Mesendoderm (in vitro differentiated cells): ENCODE data around the gene TREML1.

Source experiments
- DNase-seq: peaks from one replicate; pipeline ENCODE4 v3.0.0; 2013
- H2AK5ac ChIP-seq: 2 replicates; pipeline ENCODE4 v1.6.1; 2013; ENCODE audit warnings: low read length, inconsistent platforms
- H2BK120ac ChIP-seq: 2 replicates; pipeline ENCODE4 v1.6.1; 2013; ENCODE audit warnings: low read depth, mild to moderate bottlenecking, low read length, moderate library complexity, mixed read lengths
- H2BK15ac ChIP-seq: replicated peaks from 2 replicates; pipeline ENCODE4 v1.6.1; 2013; ENCODE audit warnings: low read depth, mild to moderate bottlenecking, moderate library complexity
- H2BK5ac ChIP-seq: 2 replicates; pipeline ENCODE4 v1.6.1; 2013; ENCODE audit warnings: low read length, inconsistent platforms
- H3K18ac ChIP-seq: 2 replicates; pipeline ENCODE4 v1.6.1; 2013; ENCODE audit warnings: mild to moderate bottlenecking, low read length, mixed read lengths
- H3K23ac ChIP-seq: one replicate; pipeline ENCODE4 v1.6.1; 2013; ENCODE audit warnings: low read length
- H3K27ac ChIP-seq: 2 replicates; pipeline ENCODE4 v1.5.1; 2013; ENCODE audit warnings: low read depth, mild to moderate bottlenecking, inconsistent platforms, low read length, moderate library complexity
- H3K27me3 ChIP-seq: 2 replicates; pipeline ENCODE4 v1.6.1; 2013; ENCODE audit warnings: low read length, control low read depth, mild to moderate bottlenecking, inconsistent platforms; ENCODE audit not compliant: insufficient read depth, poor library complexity
- H3K36me3 ChIP-seq: 2 replicates; pipeline ENCODE4 v1.6.1; 2013; ENCODE audit warnings: low read length, inconsistent platforms; ENCODE audit not compliant: control insufficient read depth, insufficient read depth
- H3K4ac ChIP-seq: one replicate; pipeline ENCODE4 v1.6.1; 2013; ENCODE audit warnings: low read depth, mild to moderate bottlenecking, low read length, moderate library complexity
- H3K4me1 ChIP-seq: 2 replicates; pipeline ENCODE4 v1.6.1; 2013; ENCODE audit warnings: low read depth, low read length, inconsistent platforms; ENCODE audit not compliant: control insufficient read depth
- H3K4me2 ChIP-seq: 2 replicates; pipeline ENCODE4 v1.6.1; 2013; ENCODE audit warnings: low read length
- H3K4me3 ChIP-seq: 2 replicates; pipeline ENCODE4 v1.5.1; 2013; ENCODE audit warnings: mild to moderate bottlenecking, low read length
- H3K56ac ChIP-seq: one replicate; pipeline ENCODE4 v1.6.1; 2013; ENCODE audit warnings: low read length
- H3K79me1 ChIP-seq: 2 replicates; pipeline ENCODE4 v1.6.1; 2013; ENCODE audit warnings: low read length, inconsistent platforms
- H3K79me2 ChIP-seq: 2 replicates; pipeline ENCODE4 v1.6.1; 2013; ENCODE audit warnings: mild to moderate bottlenecking, low read length; ENCODE audit not compliant: control insufficient read depth, insufficient read depth
- H3K9ac ChIP-seq: 2 replicates; pipeline ENCODE4 v1.6.1; 2013; ENCODE audit warnings: low read length, inconsistent platforms
- H4K5ac ChIP-seq: one replicate; pipeline ENCODE4 v1.6.1; 2013; ENCODE audit warnings: low read length
- H4K8ac ChIP-seq: one replicate; pipeline ENCODE4 v1.6.1; 2013; ENCODE audit warnings: low read depth, mild to moderate bottlenecking, control low read depth, low read length, moderate library complexity
- WGBS: extraction: QIAGEN DNeasy Blood & Tissue Kit; methylation state at CpG from one replicate; pipeline ENCODE4 v1.1.7; 2013; ENCODE audit warnings: low lambda C conversion rate, missing lambda C conversion rate; ENCODE audit not compliant: insufficient coverage; ENCODE audit errors: extremely low coverage; 5-methylcytosine and 5-hydroxymethylcytosine counted together

Gene TREML1

DNA sequence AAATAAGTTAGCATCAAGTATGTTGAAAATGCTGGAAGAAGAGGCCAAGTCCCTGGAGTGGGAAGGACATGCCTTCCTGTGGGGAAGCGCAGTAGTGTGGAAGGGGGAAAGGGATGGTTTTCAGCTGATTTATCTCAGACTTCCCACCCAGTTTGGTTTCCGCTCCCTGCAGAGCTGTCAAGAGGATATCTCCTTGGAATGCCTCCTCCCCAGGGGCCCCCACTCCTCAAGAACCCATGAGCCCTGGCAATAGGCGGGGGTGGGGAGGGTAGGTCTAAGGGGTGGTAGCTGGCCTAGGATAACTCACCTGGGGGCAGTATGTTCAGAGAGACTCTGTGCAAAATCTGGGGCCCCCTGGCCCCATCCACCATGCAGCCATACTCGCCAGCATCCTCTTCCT, 696 bp downstream of the TREML1 start:
- H3K79me2 ChIP-seq: no peaks in the 10 kb centered on the region
- no peak overlapping the region for H3K27ac ChIP-seq
- peaks cover 7% of the 10 kb centered on the region for H3K4me1 ChIP-seq
- no peak overlapping the region for H4K8ac ChIP-seq
- WGBS: no CpG with 5 or more reads among the region's 4 CpGs
- no peaks in the 10 kb centered on the region for H3K27me3 ChIP-seq
- no peak overlapping the region for H3K23ac ChIP-seq
- H2BK5ac ChIP-seq: no peak overlapping the region
- H3K56ac ChIP-seq: no peak overlapping the region
- no peaks in the 10 kb centered on the region for H3K36me3 ChIP-seq
- H3K4me2 ChIP-seq: no peak overlapping the region
- no peak overlapping the region for H3K18ac ChIP-seq
- peak; percentile 75 for DNase-seq
- no peak overlapping the region for H3K9ac ChIP-seq
- H3K79me1 ChIP-seq: no peaks in the 10 kb centered on the region
- no peak overlapping the region for H2AK5ac ChIP-seq
- H3K4ac ChIP-seq: no peak overlapping the region
- no peak overlapping the region for H2BK120ac ChIP-seq
- no peak overlapping the region for H2BK15ac ChIP-seq
- H3K4me3 ChIP-seq: no peak overlapping the region
- no peak overlapping the region for H4K5ac ChIP-seq

DNA sequence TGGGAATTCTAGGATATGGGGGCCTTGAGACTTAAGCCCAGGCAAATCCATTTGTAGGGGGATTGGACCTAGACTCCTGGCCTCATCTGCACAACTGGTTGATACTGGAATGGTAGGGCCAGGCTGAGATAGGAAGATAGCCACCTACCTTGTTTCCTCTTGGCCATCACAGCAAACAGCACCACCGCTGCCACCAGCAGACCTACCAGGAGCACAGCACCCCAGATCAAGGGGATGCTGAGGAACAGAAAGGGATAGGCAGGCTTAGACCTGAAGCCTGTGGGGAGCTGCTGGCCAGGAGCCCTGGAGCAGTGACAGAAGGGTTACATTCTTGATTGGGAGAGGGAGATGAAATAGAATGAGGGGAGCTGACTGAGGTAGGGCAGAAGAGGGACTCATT, 3.5 kb downstream of the TREML1 start:
- Histone ChIP-seq H2BK120ac (no peak overlapping the region), H4K5ac (no peak overlapping the region), H2BK5ac (no peak overlapping the region), H3K4ac (no peak overlapping the region), H3K27me3 (no peaks in the 10 kb centered on the region), H3K36me3 (no peaks in the 10 kb centered on the region), H2BK15ac (no peak overlapping the region), H3K9ac (no peak overlapping the region), H3K18ac (no peak overlapping the region), H4K8ac (no peak overlapping the region), H3K23ac (no peak overlapping the region), H3K4me2 (no peak overlapping the region), H3K79me1 (no peaks in the 10 kb centered on the region), H2AK5ac (no peak overlapping the region), H3K27ac (no peak overlapping the region), H3K79me2 (no peaks in the 10 kb centered on the region), H3K4me3 (no peak overlapping the region), H3K4me1 (peaks cover 7% of the 10 kb centered on the region), H3K56ac (peak overlapping the region; percentile 10)
- DNase-seq: peak; percentile 65
- WGBS: no CpG with 5 or more reads among the region's 1 CpG

DNA sequence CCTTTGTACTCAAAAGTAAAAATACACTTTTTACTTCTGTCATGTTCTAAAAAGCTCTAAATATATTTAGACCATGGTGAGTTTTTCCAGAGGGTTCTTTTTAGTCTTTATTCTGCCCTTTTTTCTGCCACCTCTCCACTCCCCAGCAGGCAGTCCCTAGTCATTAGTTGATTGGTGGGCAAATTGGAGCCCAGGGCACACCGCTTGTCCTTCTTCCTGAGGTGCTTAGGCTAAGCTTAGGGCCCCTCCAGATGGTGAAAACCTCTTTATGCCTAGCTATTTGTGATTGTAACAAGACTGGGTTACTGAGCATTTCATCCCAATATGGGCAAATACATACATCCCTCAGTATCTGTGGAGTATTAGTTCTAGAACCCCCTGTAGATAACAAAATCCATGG, 6.2 kb downstream of the TREML1 start:
- Histone ChIP-seq H3K27ac (no peak overlapping the region), H3K23ac (no peak overlapping the region), H3K4me3 (no peak overlapping the region), H2BK5ac (no peak overlapping the region), H3K18ac (no peak overlapping the region), H3K9ac (no peak overlapping the region), H3K27me3 (no peaks in the 10 kb centered on the region), H3K4me1 (no peaks in the 10 kb centered on the region), H2BK15ac (no peak overlapping the region), H4K5ac (no peak overlapping the region), H2BK120ac (no peak overlapping the region), H3K79me2 (no peaks in the 10 kb centered on the region), H3K79me1 (no peaks in the 10 kb centered on the region), H3K36me3 (no peaks in the 10 kb centered on the region), H3K4me2 (no peak overlapping the region), H3K4ac (no peak overlapping the region), H2AK5ac (no peak overlapping the region), H3K56ac (no peak overlapping the region), H4K8ac (no peak overlapping the region)
- no CpG with 5 or more reads among the region's 1 CpG for WGBS
- no peak for DNase-seq

GRCh38 chr6:41136911-41137310, 17.2 kb downstream of the TREML1 start:
- no peak for DNase-seq
- H2BK15ac ChIP-seq: no peak overlapping the region
- no peak overlapping the region for H2AK5ac ChIP-seq
- no peak overlapping the region for H3K9ac ChIP-seq
- H3K18ac ChIP-seq: no peak overlapping the region
- H3K4ac ChIP-seq: no peak overlapping the region
- no peak overlapping the region for H3K4me2 ChIP-seq
- no peak overlapping the region for H4K5ac ChIP-seq
- no peaks in the 10 kb centered on the region for H3K79me2 ChIP-seq
- no peak overlapping the region for H3K4me3 ChIP-seq
- H4K8ac ChIP-seq: no peak overlapping the region
- no peak overlapping the region for H3K27ac ChIP-seq
- no peak overlapping the region for H3K56ac ChIP-seq
- no peaks in the 10 kb centered on the region for H3K27me3 ChIP-seq
- no peaks in the 10 kb centered on the region for H3K4me1 ChIP-seq
- no peak overlapping the region for H3K23ac ChIP-seq
- no peak overlapping the region for H2BK120ac ChIP-seq
- no peaks in the 10 kb centered on the region for H3K36me3 ChIP-seq
- no peaks in the 10 kb centered on the region for H3K79me1 ChIP-seq
- no peak overlapping the region for H2BK5ac ChIP-seq

DNA sequence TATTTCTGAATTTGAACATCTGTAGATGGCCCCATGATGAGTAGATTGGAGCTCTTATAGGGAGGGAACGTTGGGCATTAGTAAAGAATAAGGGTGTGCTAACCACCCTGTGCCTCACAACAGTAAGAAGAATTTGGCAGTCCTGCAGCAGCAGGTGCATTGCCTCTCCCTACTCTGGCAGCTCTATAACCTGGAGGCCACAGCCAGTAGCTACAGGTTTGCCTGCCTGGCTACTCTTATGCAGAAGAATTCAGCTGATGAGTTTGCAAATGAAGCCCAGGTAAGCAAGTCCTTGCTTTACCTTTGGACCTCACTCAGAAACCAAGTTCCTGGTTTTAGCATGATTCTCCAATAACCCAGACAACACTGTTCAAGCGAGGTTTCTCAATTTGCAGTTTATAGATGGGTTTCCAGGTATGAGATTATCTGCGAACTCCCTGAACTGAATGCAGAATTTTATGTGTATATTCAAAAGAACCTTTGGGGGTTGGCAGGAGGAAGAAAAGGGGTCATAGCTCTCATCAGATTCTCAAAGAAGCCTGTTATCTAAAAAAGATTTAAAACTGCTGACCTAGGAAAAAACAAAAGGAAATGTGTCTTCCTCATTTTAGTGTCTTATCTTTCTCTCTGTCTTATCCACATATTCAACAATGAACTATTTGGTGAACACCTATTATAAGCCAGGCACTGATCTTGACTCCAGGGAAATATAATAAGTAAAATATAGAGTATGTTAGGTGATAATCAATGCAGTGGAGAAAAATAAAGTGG, 18.9 kb downstream of the TREML1 start:
- no peak overlapping the region for H2BK120ac ChIP-seq
- no peak overlapping the region for H2BK15ac ChIP-seq
- H3K36me3 ChIP-seq: no peaks in the 10 kb centered on the region
- no peak overlapping the region for H4K5ac ChIP-seq
- no CpG with 5 or more reads among the region's 3 CpGs for WGBS
- H3K4me1 ChIP-seq: no peaks in the 10 kb centered on the region
- no peak overlapping the region for H3K4me3 ChIP-seq
- no peak overlapping the region for H3K56ac ChIP-seq
- no peaks in the 10 kb centered on the region for H3K79me2 ChIP-seq
- no peak overlapping the region for H4K8ac ChIP-seq
- H3K4me2 ChIP-seq: no peak overlapping the region
- H3K9ac ChIP-seq: no peak overlapping the region
- no peaks in the 10 kb centered on the region for H3K79me1 ChIP-seq
- no peak overlapping the region for H3K27ac ChIP-seq
- H3K23ac ChIP-seq: no peak overlapping the region
- H2AK5ac ChIP-seq: no peak overlapping the region
- H3K4ac ChIP-seq: no peak overlapping the region
- DNase-seq: no peak
- no peak overlapping the region for H2BK5ac ChIP-seq
- no peak overlapping the region for H3K18ac ChIP-seq
- H3K27me3 ChIP-seq: no peaks in the 10 kb centered on the region

- H3K56ac ChIP-seq: no peak overlapping the region
- no peak overlapping the region for H3K4ac ChIP-seq
- H2BK5ac ChIP-seq: no peak overlapping the region
- H3K4me1 ChIP-seq: no peaks in the 10 kb centered on the region
- no peak overlapping the region for H3K18ac ChIP-seq
- no peak overlapping the region for H3K27ac ChIP-seq
- no peak overlapping the region for H3K23ac ChIP-seq
- H3K4me2 ChIP-seq: no peak overlapping the region
- H4K8ac ChIP-seq: no peak overlapping the region
- H3K4me3 ChIP-seq: no peak overlapping the region
- no peak overlapping the region for H2BK120ac ChIP-seq
- no peak overlapping the region for H2BK15ac ChIP-seq
- H4K5ac ChIP-seq: no peak overlapping the region
- no peak overlapping the region for H3K9ac ChIP-seq
- H3K36me3 ChIP-seq: no peaks in the 10 kb centered on the region
- no peaks in the 10 kb centered on the region for H3K79me2 ChIP-seq
- H3K27me3 ChIP-seq: no peaks in the 10 kb centered on the region
- WGBS: no CpG with 5 or more reads among the region's 2 CpGs
- DNase-seq: no peak
- no peaks in the 10 kb centered on the region for H3K79me1 ChIP-seq
- no peak overlapping the region for H2AK5ac ChIP-seq
Measured at GRCh38 chr6:41132254-41132653, 21.9 kb downstream of the TREML1 start.
